HG02840 (cell line): ENCODE data around the gene CELF1.

ENCODE experiments used
- ATAC-seq: cut with Tn5 transposase; IDR thresholded peaks from one replicate; pipeline ENCODE4 v1.9.1; 2021; ENCODE audit warnings: mild to moderate bottlenecking, moderate library complexity, moderate number of reproducible peaks; ENCODE audit not compliant: unreplicated experiment, low FRiP score

Gene CELF1

GRCh38 chr11:47434011-47434786 is 118.7 kb downstream of the CELF1 start:
- no peak for ATAC-seq

DNA sequence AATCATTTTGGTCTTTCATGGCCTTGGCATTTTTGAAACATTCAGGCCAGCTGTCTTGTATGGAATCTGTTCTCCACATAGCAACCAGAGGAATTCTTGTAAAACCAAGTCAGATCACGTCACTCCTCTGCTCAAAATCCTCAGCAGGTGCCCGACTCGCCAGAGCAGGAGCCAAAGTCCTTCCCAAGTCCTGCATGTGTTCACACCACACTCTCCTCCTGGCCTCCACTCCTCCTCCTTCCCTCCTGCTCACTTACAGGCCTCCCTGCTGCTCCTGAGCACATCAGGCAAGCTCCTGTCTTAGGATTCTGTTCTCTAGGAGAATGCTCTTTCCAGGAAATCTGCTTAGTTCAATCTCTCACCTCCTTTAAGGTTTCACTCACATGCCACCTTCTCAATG is 119.8 kb downstream of the CELF1 start:
- ATAC-seq: no peak

DNA sequence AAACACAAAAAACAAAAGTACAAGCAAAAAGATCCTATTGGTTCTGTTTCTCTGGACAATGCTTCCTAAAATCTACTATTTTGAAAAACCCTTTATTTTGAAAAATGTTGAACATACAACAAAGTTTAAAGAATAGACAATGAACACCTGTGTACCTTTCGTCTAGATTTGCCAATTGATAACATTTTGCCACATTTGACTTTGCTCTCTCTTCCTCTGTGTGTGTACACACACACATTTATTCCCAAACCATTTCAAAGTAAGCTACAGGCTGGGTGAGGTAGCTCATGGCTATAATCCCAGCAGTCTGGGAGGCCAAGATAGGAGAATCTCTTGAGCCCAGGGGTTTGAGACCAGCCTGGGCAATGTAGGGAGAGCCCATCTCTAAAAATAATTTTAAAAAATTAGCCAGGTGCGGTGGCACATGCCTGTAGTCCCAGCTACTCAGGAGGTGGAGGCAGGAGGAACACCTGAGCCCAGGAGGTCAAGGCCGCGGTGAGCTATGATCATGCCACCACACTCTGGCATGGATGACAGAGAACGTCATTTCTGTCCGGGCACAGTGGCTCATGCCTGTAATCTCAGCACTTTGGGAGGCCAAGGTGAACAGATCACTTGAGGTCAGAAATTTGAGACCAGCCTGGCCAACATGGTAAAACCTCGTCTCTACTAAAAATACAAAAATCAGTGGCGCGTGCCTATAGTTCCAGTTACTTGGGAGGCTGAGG is 121.4 kb downstream of the CELF1 start:
- no peak for ATAC-seq

DNA sequence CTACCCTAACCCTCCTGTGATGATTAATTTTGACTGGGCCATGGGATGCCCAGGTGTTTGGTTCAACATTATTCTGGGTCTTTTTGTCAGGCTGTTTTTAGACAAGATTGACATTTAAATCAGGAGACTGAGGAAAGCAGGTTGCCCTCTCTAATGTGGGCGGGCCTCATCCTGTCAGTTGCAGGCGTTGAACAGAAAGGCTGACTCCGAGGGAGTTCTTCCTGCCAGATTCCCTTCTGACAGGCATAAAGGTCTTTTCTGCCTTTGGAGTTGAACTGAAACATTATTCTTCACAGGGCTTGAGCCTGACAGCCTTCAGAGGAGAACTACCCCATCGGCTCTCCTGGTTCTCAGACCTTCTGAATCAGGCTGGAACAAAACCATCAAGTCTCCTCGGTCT is 122.4 kb downstream of the CELF1 start:
- ATAC-seq: no peak

- ATAC-seq: peak; percentile 93
Observed at GRCh38 chr11:47426062-47426956, 126.6 kb downstream of the CELF1 start, which contains the start of gene PSMC3. Gene PSMC3, minus strand, starts transcription at chr11:47426439. Its CDS starts 160 bp downstream, at chr11:47426279.

GRCh38 chr11:47425611-47426010 is 127.3 kb downstream of the CELF1 start:
- ATAC-seq: no peak

DNA sequence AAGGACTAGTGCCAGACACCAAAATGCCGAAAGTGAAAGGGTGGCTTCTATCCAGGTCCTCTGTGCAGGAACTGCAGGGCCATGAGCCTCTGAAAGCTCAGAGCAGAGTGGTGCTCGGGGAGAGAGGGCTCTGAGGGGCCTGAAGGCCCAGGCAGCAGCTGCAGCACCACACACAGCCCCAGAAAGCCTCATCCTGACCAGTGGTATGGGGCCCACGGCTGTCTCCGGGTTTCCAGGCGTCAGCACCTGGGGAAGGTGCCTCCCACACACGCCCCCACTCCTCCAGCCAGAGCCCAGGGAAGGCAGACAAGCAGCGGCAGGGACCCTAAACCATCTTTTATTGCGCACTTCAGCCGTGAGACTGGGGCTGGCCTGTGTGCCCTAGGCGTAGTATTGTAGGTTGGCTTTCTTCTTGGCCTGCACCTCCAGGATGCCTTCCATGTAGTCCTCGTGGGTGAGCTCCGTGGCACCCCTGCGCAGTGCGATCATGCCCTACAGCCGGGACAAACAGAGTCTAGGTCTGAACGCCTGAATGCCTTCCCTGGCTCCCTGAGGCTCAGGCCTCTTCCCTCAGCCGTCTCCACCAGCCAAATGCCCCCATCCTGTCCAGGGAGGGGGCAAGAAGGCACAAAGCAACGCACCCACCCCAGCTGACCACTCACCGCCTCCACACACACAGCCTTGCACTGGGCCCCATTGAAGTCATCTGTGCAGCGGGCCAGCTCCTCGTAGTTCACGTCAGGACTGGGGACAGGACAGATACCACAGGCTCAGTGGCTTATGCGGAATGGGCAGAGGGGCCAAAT is 134.3 kb downstream of the CELF1 start:
- ATAC-seq: no peak

GRCh38 chr11:47417712-47418111 is 135.2 kb downstream of the CELF1 start:
- no peak for ATAC-seq

DNA sequence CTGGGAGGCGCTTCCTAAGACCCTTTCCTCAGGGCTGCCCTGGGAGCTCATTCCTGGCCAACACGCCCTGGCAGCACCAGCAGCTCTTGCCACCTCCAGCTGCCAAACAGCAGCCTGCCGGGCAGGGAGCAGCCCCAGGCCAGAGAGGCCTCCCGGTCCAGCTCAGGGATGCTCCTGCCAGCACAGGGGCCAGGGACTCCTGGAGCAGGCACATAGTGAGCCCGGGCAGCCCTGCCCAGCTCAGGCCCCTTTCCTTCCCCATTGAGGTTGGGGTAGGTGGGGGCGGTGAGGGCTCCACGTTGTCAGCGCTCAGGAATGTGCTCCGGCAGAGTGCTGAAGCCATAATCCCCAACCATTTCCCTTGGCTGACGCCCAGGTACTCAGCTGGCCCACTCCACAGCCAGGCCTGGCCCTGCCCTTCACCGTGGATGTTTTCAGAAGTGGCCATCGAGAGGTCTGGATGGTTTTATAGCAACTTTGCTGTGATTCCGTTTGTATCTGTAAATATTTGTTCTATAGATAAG is 136.9 kb downstream of the CELF1 start:
- ATAC-seq: no peak
